ENCODE data around the gene PKP2.

PKP2 gene

GRCh38 chr12:32804301-32804700, 92.3 kb downstream of the PKP2 start:
- DNase-seq = no peak

- no peak for DNase-seq
Observed at GRCh38 chr12:32801269-32801980, 95.2 kb downstream of the PKP2 start.

GRCh38 chr12:32794281-32794680, 102.3 kb downstream of the PKP2 start:
- DNase-seq = no peak

GRCh38 chr12:32789916-32790315, 106.7 kb downstream of the PKP2 start:
- no peak for DNase-seq

GRCh38 chr12:32789446-32789845, 107.1 kb downstream of the PKP2 start:
- no peak for DNase-seq

- no peak for DNase-seq
Observed at GRCh38 chr12:32788405-32788804, 108.2 kb downstream of the PKP2 start.

GRCh38 chr12:32785557-32785956, 111.0 kb downstream of the PKP2 start:
- no peak for DNase-seq

- DNase-seq = no peak
Observed at GRCh38 chr12:32783029-32783428, 113.5 kb downstream of the PKP2 start.

- no peak for DNase-seq
Observed at GRCh38 chr12:32780071-32780470, 116.5 kb downstream of the PKP2 start.

GRCh38 chr12:32777691-32778175, 118.8 kb downstream of the PKP2 start:
- no peak for DNase-seq

GRCh38 chr12:32777159-32777558, 119.4 kb downstream of the PKP2 start:
- DNase-seq = no peak

GRCh38 chr12:32776258-32776657, 120.3 kb downstream of the PKP2 start:
- no peak for DNase-seq

GRCh38 chr12:32773691-32774090, 122.9 kb downstream of the PKP2 start:
- no peak for DNase-seq

- no peak for DNase-seq
Observed at GRCh38 chr12:32770141-32770540, 126.4 kb downstream of the PKP2 start.

GRCh38 chr12:32768518-32768917, 128.1 kb downstream of the PKP2 start:
- no peak for DNase-seq

- no peak for DNase-seq
Observed at GRCh38 chr12:32765906-32766305, 130.7 kb downstream of the PKP2 start.

- no peak for DNase-seq
Observed at GRCh38 chr12:32761716-32762115, 134.9 kb downstream of the PKP2 start.

- no peak for DNase-seq
Observed at GRCh38 chr12:32757157-32757556, 139.4 kb downstream of the PKP2 start.

GRCh38 chr12:32756476-32757066, 140.0 kb downstream of the PKP2 start:
- no peak for DNase-seq

- peak; percentile 93 for DNase-seq
Observed at GRCh38 chr12:32755654-32756475, 140.7 kb downstream of the PKP2 start, which contains the start of gene YARS2. Gene YARS2, minus strand, starts transcription at chr12:32755897. Its CDS starts 23 bp downstream, at chr12:32755874.

GRCh38 chr12:32755051-32755653, 141.4 kb downstream of the PKP2 start:
- peak; percentile 78 for DNase-seq

- DNase-seq = no peak
Observed at GRCh38 chr12:32754111-32754510, 142.5 kb downstream of the PKP2 start.

GRCh38 chr12:32753605-32754004, 143.0 kb downstream of the PKP2 start:
- no peak for DNase-seq
